GM19438 (cell line): ENCODE data around the gene SCAMP4.
A peak's percentile ranks its signal among the peaks of the same experiment; 100 is the strongest.

ENCODE experiments used
- ATAC-seq: cut with Tn5 transposase; IDR thresholded peaks from one replicate; pipeline ENCODE4 v1.9.1; 2021; ENCODE audit warnings: low read depth; ENCODE audit not compliant: unreplicated experiment

Gene SCAMP4

GRCh38 chr19:1911098-1911497 is 5.9 kb downstream of the SCAMP4 start:
- no peak for ATAC-seq

- ATAC-seq: no peak
These were observed 6.8 kb downstream of the SCAMP4 start for GRCh38 chr19:1911995-1912394.

- ATAC-seq: no peak
These were observed 7.7 kb downstream of the SCAMP4 start for GRCh38 chr19:1912760-1913505.

- no peak for ATAC-seq
These were observed 8.8 kb downstream of the SCAMP4 start for GRCh38 chr19:1913781-1914577.

GRCh38 chr19:1914826-1915341 is 9.7 kb downstream of the SCAMP4 start:
- no peak for ATAC-seq

GRCh38 chr19:1917146-1917545 is 11.9 kb downstream of the SCAMP4 start:
- ATAC-seq: no peak

GRCh38 chr19:1917926-1918325 is 12.7 kb downstream of the SCAMP4 start:
- ATAC-seq: no peak

GRCh38 chr19:1918975-1919374 is 13.8 kb downstream of the SCAMP4 start:
- no peak for ATAC-seq

- no peak for ATAC-seq
These were observed 15.4 kb downstream of the SCAMP4 start for GRCh38 chr19:1920644-1921043.

GRCh38 chr19:1921326-1921725 is 16.1 kb downstream of the SCAMP4 start:
- ATAC-seq: no peak

GRCh38 chr19:1921825-1922224 is 16.6 kb downstream of the SCAMP4 start:
- ATAC-seq: no peak

GRCh38 chr19:1922803-1923202 is 17.6 kb downstream of the SCAMP4 start:
- ATAC-seq: no peak

GRCh38 chr19:1923319-1923718 is 18.1 kb downstream of the SCAMP4 start:
- no peak for ATAC-seq

GRCh38 chr19:1924320-1924961 is 19.2 kb downstream of the SCAMP4 start:
- ATAC-seq: no peak

- ATAC-seq: no peak
These were observed 20.3 kb downstream of the SCAMP4 start for GRCh38 chr19:1925544-1925943.

- peak; percentile 61 for ATAC-seq
These were observed 24.0 kb downstream of the SCAMP4 start for GRCh38 chr19:1929021-1929742.

GRCh38 chr19:1931445-1931844 is 26.2 kb downstream of the SCAMP4 start:
- ATAC-seq: no peak

- no peak for ATAC-seq
These were observed 27.2 kb downstream of the SCAMP4 start for GRCh38 chr19:1932395-1932794.

- ATAC-seq: no peak
These were observed 28.0 kb downstream of the SCAMP4 start for GRCh38 chr19:1933244-1933643.

- no peak for ATAC-seq
These were observed 28.7 kb downstream of the SCAMP4 start for GRCh38 chr19:1933942-1934341.
